Fibroblast of villous mesenchyme (primary cell): ENCODE results near the gene SH3BP1. TPM values are rescaled to one million over a fixed set of nuclear protein-coding genes. Genes with fewer than 3 reads are reported as not detected.

ENCODE experiments used
- DNase-seq: peaks from one replicate; pipeline ENCODE4 v3.0.0-alpha.2; 2010; ENCODE audit warnings: low read depth
- H3K4me3 ChIP-seq: 2 replicates; pipeline ENCODE4 v1.5.1; 2011; ENCODE audit warnings: low read depth, mild to moderate bottlenecking, low read length
- CTCF ChIP-seq: IDR thresholded peaks from 2 replicates; pipeline ENCODE4 v1.5.1; 2012; ENCODE audit warnings: low read depth, mild to moderate bottlenecking, low read length; ENCODE audit not compliant: insufficient read depth
- total RNA-seq: library from RNA; depleted of rRNA; stranded (reverse); fragments of >200 nt; gene quantifications from 2 replicates; pipeline ENCODE4 v1.2.3, GENCODE V29; 2012

SH3BP1 gene
- total RNA-seq, 1 donor, result 11.2 TPM

- no peak for TF ChIP-seq CTCF
- no peak overlapping the region for H3K4me3 ChIP-seq
- DNase-seq, result no peak
These were observed 33.5 kb downstream of the SH3BP1 start for GRCh38 chr22:37672920-37673455.

- TF ChIP-seq CTCF, result no peak
- H3K4me3 ChIP-seq, result no peak overlapping the region
- no peak for DNase-seq
These were observed 34.8 kb downstream of the SH3BP1 start for GRCh38 chr22:37674248-37674647.

GRCh38 chr22:37674951-37675929 lies 35.8 kb downstream of the SH3BP1 start, which contains the start of gene LGALS1:
Gene LGALS1, plus strand, starts transcription at chr22:37675636. Its CDS starts 67 bp downstream, at chr22:37675703.
- DNase-seq, result peak; percentile 99
- peak within 1 kb of the TSS; percentile 88 for H3K4me3 ChIP-seq
- peak; percentile 19 for TF ChIP-seq CTCF

GRCh38 chr22:37675930-37676735 lies 36.7 kb downstream of the SH3BP1 start:
- DNase-seq, result no peak
- no peak for TF ChIP-seq CTCF
- H3K4me3 ChIP-seq, result peak overlapping the region; percentile 88

GRCh38 chr22:37676736-37677492 lies 37.4 kb downstream of the SH3BP1 start:
- peak overlapping the region; percentile 88 for H3K4me3 ChIP-seq
- peak; percentile 99 for DNase-seq
- TF ChIP-seq CTCF, result no peak

- no peak for DNase-seq
- peak overlapping the region; percentile 88 for H3K4me3 ChIP-seq
- no peak for TF ChIP-seq CTCF
These were observed 38.1 kb downstream of the SH3BP1 start for GRCh38 chr22:37677493-37677974.
